Measurements from ENCODE around the gene RTCA. TPM values are rescaled to one million over a fixed set of nuclear protein-coding genes. Genes with fewer than 3 reads are reported as not detected.
"Not testable (repeated sequence)": the region's sequence is repeated elsewhere in the genome, so short reads cannot be mapped to it uniquely, and the experiment has no call there.

Gene RTCA
- total RNA-seq, 1 donor from 2014 or later = 29.6 TPM

- H3K27me3 Mint-ChIP-seq (ENCODE audit: low read depth) = no peaks in the 10 kb centered on the region
- TF ChIP-seq CTCF (conservative IDR thresholded peaks at IDR 0.05) = no peak
- H3K4me3 Mint-ChIP-seq = no peak overlapping the region
- no peaks in the 10 kb centered on the region for H3K4me1 Mint-ChIP-seq
- peaks cover 13% of the 10 kb centered on the region for H3K36me3 Mint-ChIP-seq (ENCODE audit: low read depth)
- H3K9me3 Mint-ChIP-seq = no peaks in the 10 kb centered on the region
- no peak overlapping the region for H3K27ac Mint-ChIP-seq (ENCODE audit: unreplicated experiment)
- DNase-seq (ENCODE audit: low read depth, low spot score) = no peak
These were observed 24.3 kb downstream of the RTCA start for GRCh38 chr1:100290291-100290690.

GRCh38 chr1:100292711-100293110 is 26.7 kb downstream of the RTCA start:
- peaks cover 8% of the 10 kb centered on the region for H3K36me3 Mint-ChIP-seq (ENCODE audit: low read depth)
- no peaks in the 10 kb centered on the region for H3K9me3 Mint-ChIP-seq
- no peaks in the 10 kb centered on the region for H3K27me3 Mint-ChIP-seq (ENCODE audit: low read depth)
- no peak for TF ChIP-seq CTCF (conservative IDR thresholded peaks at IDR 0.05)
- no peaks in the 10 kb centered on the region for H3K4me1 Mint-ChIP-seq
- no peak overlapping the region for H3K27ac Mint-ChIP-seq (ENCODE audit: unreplicated experiment)
- H3K4me3 Mint-ChIP-seq = no peak overlapping the region
- no peak for DNase-seq (ENCODE audit: low read depth, low spot score)

- no peak overlapping the region for H3K4me3 Mint-ChIP-seq
- H3K4me1 Mint-ChIP-seq = no peaks in the 10 kb centered on the region
- H3K36me3 Mint-ChIP-seq (ENCODE audit: low read depth) = peaks cover 8% of the 10 kb centered on the region
- no peak for DNase-seq (ENCODE audit: low read depth, low spot score)
- no peaks in the 10 kb centered on the region for H3K27me3 Mint-ChIP-seq (ENCODE audit: low read depth)
- no peak overlapping the region for H3K27ac Mint-ChIP-seq (ENCODE audit: unreplicated experiment)
- no peaks in the 10 kb centered on the region for H3K9me3 Mint-ChIP-seq
- no peak for TF ChIP-seq CTCF (conservative IDR thresholded peaks at IDR 0.05)
These were observed 30.1 kb downstream of the RTCA start for GRCh38 chr1:100296140-100296539.

- H3K4me3 Mint-ChIP-seq, H3K4me1 Mint-ChIP-seq, H3K9me3 Mint-ChIP-seq: not testable (repeated sequence)
These were observed 31.0 kb downstream of the RTCA start for GRCh38 chr1:100296997-100297396.

GRCh38 chr1:100298512-100298911 is 32.5 kb downstream of the RTCA start:
- H3K27ac Mint-ChIP-seq (ENCODE audit: unreplicated experiment) = no peak overlapping the region
- DNase-seq (ENCODE audit: low read depth, low spot score) = no peak
- no peaks in the 10 kb centered on the region for H3K27me3 Mint-ChIP-seq (ENCODE audit: low read depth)
- no peak overlapping the region for H3K4me3 Mint-ChIP-seq
- TF ChIP-seq CTCF (conservative IDR thresholded peaks at IDR 0.05) = no peak
- no peaks in the 10 kb centered on the region for H3K4me1 Mint-ChIP-seq
- no peaks in the 10 kb centered on the region for H3K9me3 Mint-ChIP-seq
- H3K36me3 Mint-ChIP-seq (ENCODE audit: low read depth) = peaks cover 5% of the 10 kb centered on the region

More at GRCh38 chr1:100296997-100297396, 31.0 kb downstream of the RTCA start:
- H3K27ac Mint-ChIP-seq (ENCODE audit: unreplicated experiment); H3K27me3 Mint-ChIP-seq (ENCODE audit: low read depth); H3K36me3 Mint-ChIP-seq (ENCODE audit: low read depth); DNase-seq (ENCODE audit: low read depth, low spot score): not testable (repeated sequence)

- no peak overlapping the region for H3K27ac Mint-ChIP-seq (ENCODE audit: unreplicated experiment)
These were observed 33.7 kb downstream of the RTCA start for GRCh38 chr1:100299521-100300222.

More at GRCh38 chr1:100299521-100300222, 33.7 kb downstream of the RTCA start:
- no peak overlapping the region for H3K4me3 Mint-ChIP-seq
- TF ChIP-seq CTCF (conservative IDR thresholded peaks at IDR 0.05) = no peak
- H3K9me3 Mint-ChIP-seq = no peaks in the 10 kb centered on the region
- no peaks in the 10 kb centered on the region for H3K27me3 Mint-ChIP-seq (ENCODE audit: low read depth)
- no peak for DNase-seq (ENCODE audit: low read depth, low spot score)
- H3K36me3 Mint-ChIP-seq (ENCODE audit: low read depth) = peaks cover 5% of the 10 kb centered on the region
- H3K4me1 Mint-ChIP-seq = no peaks in the 10 kb centered on the region
